ENCODE data around the gene MGST2. TPM values are rescaled to one million over a fixed set of nuclear protein-coding genes. Genes with fewer than 3 reads are reported as not detected.

The MGST2 gene
- total RNA-seq: 100 to 1,000 TPM; 105 to 125 (median 114) TPM
- long read RNA-seq, transcript MGST2-201 (5 exons, 801 nt): major isoform, 46 of 50 reads
- long read RNA-seq, partial matches to known transcripts: 1 of 50 reads
- long read RNA-seq, other reads (novel, unspliced or antisense): 1 of 50 reads

DNA sequence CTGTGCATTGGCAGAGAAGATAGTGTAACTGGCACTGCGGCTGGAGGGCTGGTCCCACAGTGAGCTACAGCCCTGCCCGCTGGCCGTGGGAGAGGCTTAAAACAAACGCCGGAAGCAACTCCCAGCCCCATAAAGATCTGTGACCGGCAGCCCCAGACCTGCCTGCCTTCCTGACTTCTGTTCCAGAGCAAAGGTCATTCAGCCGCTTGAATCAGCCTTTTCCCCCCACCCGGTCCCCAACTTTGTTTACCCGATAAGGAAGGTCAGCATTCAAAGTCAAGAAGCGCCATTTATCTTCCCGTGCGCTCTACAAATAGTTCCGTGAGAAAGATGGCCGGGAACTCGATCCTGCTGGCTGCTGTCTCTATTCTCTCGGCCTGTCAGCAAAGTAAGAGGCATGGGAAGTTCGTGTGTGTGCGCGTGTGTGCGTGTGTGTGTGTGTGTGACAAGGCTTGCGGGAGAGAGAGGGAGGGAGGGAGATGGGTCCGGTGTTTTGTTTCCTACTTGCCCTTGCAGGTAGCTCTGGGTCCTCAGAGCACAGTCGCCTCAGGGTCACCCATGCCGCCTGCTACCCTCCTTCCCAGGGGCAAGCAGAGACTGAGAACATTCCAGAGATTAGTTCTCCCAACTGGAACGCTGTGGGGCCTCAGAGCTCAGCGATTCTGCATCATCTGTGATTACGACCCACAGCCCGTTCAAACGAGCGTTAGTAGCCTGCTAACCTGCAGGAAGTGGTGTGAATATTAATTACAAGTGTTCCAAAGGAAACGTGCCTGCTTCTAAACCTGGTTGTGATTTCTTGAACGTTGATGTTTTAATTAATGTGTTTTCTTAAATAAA lies at the start of gene MGST2:
TSS of gene MGST2 (plus strand) at position 130 of the 840 bp plus-strand sequence. CDS start at position 331, 201 bp downstream.
- peaks cover 0 to 46% (median 14%) of the 10 kb centered on the region in 4 donors for H3K4me1 ChIP-seq

DNA sequence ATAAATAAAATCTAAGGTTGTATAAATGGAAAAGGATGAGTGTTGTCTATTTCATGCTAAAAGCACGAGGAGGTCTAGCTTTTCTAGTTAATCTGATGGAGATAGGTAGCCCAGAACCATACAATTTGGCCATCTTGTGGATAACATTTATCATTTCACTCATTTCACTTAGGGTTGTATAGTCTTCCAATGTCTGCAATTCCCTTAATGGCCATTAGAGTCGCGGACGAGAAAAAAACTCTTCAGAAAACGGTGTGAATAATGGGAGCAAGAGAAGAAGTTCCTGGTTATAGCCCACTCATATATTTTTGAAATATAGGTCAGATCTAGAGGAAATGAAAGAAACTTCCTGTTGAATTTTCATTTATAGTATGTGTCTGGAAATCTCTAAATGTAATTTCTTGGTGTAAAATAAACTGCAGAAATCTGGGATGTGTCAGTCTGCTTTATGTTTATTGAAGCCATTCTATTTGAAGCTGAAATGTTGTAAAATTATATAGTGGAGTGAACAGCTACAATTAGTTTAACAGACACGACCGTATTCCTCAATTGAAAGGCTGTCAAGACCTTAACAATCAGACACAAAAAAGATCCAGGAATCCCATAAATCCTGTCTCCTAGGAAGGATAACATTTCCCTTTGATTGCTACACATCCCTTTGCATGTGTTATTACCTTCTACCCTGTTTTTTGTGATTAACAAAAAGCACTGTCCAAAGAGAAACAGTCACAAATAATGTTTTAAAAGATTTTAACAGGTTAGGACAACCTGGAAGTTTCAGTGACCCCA lies 47.7 kb upstream of the MGST2 start:
- Histone ChIP-seq H3K4me3 (no peak overlapping the region), H3K9me3 (no peaks in the 10 kb centered on the region), H3K36me3 (no peaks in the 10 kb centered on the region), H3K27ac (no peak overlapping the region), H3K27me3 (no peaks in the 10 kb centered on the region), H3K4me1 (no peaks in the 10 kb centered on the region)
- no peak for DNase-seq
- intact Hi-C loops (cut with DNase I): no loop called here
- ATAC-seq: peak in 2 of 4 donors; percentile 35 to 50
- TF ChIP-seq, protein P1, sequence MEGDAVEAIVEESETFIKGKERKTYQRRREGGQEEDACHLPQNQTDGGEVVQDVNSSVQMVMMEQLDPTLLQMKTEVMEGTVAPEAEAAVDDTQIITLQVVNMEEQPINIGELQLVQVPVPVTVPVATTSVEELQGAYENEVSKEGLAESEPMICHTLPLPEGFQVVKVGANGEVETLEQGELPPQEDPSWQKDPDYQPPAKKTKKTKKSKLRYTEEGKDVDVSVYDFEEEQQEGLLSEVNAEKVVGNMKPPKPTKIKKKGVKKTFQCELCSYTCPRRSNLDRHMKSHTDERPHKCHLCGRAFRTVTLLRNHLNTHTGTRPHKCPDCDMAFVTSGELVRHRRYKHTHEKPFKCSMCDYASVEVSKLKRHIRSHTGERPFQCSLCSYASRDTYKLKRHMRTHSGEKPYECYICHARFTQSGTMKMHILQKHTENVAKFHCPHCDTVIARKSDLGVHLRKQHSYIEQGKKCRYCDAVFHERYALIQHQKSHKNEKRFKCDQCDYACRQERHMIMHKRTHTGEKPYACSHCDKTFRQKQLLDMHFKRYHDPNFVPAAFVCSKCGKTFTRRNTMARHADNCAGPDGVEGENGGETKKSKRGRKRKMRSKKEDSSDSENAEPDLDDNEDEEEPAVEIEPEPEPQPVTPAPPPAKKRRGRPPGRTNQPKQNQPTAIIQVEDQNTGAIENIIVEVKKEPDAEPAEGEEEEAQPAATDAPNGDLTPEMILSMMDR (IDR thresholded peaks at IDR 0.05): peak in 3 of 4 donors; percentile 21 to 34 (median 26)
- TF ChIP-seq POLR2A (IDR thresholded peaks at IDR 0.05): no peak
- 52% methylated on average over 7 of the region's 7 CpGs for WGBS (ENCODE audit: insufficient coverage, low coverage, low lambda C conversion rate, missing lambda C conversion rate)

More for the DNA sequence above, at the start of gene MGST2:
- WGBS (ENCODE audit: insufficient coverage, low coverage, low lambda C conversion rate, missing lambda C conversion rate): 2% methylated on average over 19 of the region's 32 CpGs
- TF ChIP-seq, protein P1 (IDR thresholded peaks at IDR 0.05): no peak
- peak; percentile 66 for TF ChIP-seq POLR2A (IDR thresholded peaks at IDR 0.05)
- Histone ChIP-seq H3K9me3 (no peaks in the 10 kb centered on the region), H3K36me3 (no peaks in the 10 kb centered on the region), H3K4me3 (peak within 1 kb of the TSS; percentile 49 to 72 (median 68)), H3K27me3 (no peaks in the 10 kb centered on the region), H3K27ac (peak within 1 kb of the TSS; percentile 65 to 80 (median 79))
- DNase-seq (peak; percentile 89 to 95 (median 94)), ATAC-seq (peak; percentile 90 to 96 (median 94))
- intact Hi-C loops (cut with DNase I): no loop called here

DNA sequence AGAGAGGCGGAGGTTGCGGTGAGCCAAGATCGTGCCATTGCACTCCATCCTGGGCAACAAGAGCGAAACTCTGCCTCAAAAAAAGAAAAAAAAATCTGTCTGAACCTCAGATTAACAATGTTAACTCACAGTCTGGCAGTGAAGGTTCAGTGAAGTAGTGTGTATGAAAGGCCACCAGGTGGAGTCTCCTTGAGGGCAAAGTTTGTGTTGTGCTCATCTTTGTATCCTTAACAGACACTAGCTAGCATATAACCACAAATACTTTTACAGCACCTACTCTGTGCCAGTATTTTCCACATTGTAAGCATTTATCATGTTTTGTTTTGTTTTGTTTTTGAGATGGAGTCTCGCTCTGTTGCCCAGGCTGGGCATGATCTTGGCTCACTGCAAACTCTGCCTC lies 46.0 kb upstream of the MGST2 start:
- no peak for TF ChIP-seq POLR2A (IDR thresholded peaks at IDR 0.05)
- TF ChIP-seq, protein P1 (IDR thresholded peaks at IDR 0.05): peak; percentile 55 to 66 (median 57)
- Histone ChIP-seq H3K27me3 (no peaks in the 10 kb centered on the region), H3K4me3 (no peak overlapping the region), H3K36me3 (no peaks in the 10 kb centered on the region), H3K27ac (no peak overlapping the region), H3K9me3 (no peaks in the 10 kb centered on the region), H3K4me1 (no peaks in the 10 kb centered on the region)
- intact Hi-C loops (cut with DNase I): no loop called here
- no peak for DNase-seq
- peak; percentile 84 to 96 (median 93) for ATAC-seq
- 74% methylated on average over 5 of the region's 5 CpGs for WGBS (ENCODE audit: insufficient coverage, low coverage, low lambda C conversion rate, missing lambda C conversion rate)

DNA sequence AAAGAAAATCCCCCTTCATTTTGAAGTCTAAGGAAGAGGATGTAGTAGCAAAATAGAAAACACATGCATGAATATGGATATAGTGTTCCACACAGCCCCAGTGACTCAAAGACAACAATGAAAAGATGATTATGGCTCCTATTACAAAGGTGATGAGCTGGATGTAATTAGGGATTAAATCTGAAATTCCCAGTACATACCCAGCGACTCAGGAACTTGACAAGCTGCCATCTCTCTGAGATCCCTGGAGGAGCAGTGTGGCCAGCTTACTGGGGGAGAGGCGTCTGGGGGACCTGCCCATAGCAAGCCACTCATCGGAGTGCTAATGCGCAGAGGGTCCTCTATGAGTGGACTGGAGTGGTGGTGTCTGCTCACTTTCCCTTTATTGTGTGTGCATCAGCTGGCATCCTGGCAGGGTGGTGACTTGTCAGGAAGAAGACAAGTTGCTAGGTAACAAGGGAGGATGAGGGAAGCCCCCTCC lies 42.7 kb upstream of the MGST2 start:
- Histone ChIP-seq H3K27ac (no peak overlapping the region), H3K4me3 (no peak overlapping the region), H3K36me3 (no peaks in the 10 kb centered on the region), H3K27me3 (no peaks in the 10 kb centered on the region), H3K4me1 (no peaks in the 10 kb centered on the region), H3K9me3 (no peaks in the 10 kb centered on the region)
- intact Hi-C loops (cut with DNase I): no loop called here
- TF ChIP-seq, protein P1 (IDR thresholded peaks at IDR 0.05): no peak
- no peak for TF ChIP-seq POLR2A (IDR thresholded peaks at IDR 0.05)
- DNase-seq (no peak), ATAC-seq (no peak)
- WGBS (ENCODE audit: insufficient coverage, low coverage, low lambda C conversion rate, missing lambda C conversion rate): 100% methylated on average over 1 of the region's 4 CpGs

Data from right lobe of liver (tissue), 6 donors.